NCI-H446 (cell line): ENCODE measurements around the gene ERG.

Source experiments
- DNase-seq, 2 experiments: peaks; one replicate each; lab custom pipeline; 2025; lab: John Stamatoyannopoulos, UW

Gene ERG

DNA sequence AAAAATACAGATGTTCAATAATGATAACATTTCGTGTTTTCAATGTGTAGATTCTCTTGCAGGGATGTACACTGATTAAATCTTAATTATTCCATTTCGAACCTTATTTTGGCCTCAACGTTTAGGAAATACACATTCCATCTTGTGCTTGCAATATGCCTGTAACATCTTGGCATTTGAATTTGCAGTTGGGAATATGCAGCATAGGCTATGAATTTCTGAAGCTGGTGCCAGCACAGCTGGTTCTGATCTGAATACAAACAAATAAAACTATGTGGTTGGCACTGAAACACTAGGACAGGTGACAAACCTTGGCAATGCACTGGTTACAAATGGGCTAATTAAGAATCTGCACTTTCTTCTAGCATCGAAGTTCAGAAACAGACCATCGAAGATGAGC, 108.4 kb downstream of the ERG start:
- no peak for DNase-seq

DNA sequence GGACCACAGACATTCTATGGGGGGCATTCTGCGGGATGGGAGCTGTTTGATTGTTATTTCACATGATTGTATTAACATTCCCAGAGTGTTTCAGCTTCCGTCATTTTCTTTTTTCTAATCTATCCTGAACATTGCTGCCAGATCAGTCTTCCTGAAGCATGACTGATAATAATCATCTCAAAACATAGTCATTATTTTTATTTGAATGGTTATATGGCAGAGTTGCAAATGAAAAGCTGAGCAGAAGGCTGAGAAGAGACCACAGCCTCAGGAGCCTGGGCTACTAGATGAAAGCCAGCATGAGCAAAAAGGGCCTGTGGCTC, 109.0 kb downstream of the ERG start:
- DNase-seq = no peak

DNA sequence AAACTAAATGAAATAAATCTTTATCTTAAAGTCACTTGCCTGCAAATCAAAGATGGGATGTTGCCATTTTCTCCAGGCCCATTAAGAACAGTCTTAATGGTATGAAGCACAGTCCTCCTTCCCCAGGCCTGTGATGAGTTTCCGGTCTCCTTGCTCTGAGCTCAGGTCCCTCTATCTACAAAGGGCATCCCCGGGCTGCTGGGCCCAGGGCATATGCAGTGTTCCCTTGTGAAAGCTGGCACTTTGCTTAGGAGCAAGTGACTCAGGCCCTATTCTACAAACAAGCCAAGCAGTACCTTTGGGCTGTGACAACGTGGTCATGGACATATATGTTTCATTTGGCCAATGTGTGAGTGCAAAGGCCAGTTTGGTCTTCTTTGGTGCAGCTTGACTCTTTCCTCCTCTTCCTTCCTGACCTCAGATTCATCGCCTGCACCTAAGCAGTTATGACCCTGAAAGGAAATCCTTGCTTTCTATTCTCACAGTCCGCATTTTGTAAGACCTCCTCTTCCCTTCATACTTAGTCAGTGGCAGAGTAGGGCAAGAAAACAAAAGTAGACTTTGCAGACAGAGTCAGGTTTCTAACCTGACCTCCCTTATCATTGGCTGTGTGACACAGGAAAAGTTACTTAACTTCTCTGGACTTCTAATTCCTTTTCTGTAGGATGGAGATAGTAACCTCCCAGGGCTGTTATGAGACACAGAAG, 109.5 kb downstream of the ERG start:
- DNase-seq = no peak

DNA sequence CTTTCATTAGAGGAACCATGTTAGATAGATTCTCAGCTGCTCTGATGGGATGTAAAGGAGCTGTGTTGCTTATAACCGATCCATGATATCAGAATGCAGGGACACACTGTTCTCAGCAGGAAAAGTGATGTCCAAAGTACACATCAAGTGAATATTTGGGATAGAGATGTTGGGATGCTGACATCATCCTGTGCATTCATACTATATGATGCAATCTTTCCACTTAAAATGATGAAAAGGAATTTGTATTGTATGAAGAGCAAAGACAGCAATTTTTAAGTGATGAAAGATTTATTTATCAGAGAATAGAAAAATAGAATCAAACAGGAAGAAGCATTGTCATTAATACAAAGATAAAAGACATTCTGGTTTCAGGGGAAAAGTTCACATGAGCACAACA, 110.1 kb downstream of the ERG start:
- DNase-seq = no peak

DNA sequence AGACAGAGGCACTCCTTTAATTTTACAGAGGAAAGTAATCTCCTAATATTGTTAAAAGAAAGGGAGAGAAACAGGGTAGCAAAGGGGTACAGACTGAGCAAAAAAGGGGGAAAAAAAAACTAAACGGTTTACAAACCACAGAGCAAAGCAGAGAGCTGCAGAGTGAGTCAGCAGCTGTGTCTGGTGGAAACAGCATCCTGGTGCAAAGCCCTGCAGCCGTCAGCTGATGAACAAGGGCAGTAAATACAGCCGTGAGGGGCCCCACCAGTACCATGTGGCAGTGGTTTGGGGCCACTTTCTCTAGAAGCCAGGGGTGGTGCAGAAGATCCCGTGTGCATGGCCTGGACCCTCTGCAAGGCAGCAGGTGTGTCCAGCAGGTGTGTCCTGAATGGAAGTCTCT, 111.3 kb downstream of the ERG start:
- DNase-seq = no peak

DNA sequence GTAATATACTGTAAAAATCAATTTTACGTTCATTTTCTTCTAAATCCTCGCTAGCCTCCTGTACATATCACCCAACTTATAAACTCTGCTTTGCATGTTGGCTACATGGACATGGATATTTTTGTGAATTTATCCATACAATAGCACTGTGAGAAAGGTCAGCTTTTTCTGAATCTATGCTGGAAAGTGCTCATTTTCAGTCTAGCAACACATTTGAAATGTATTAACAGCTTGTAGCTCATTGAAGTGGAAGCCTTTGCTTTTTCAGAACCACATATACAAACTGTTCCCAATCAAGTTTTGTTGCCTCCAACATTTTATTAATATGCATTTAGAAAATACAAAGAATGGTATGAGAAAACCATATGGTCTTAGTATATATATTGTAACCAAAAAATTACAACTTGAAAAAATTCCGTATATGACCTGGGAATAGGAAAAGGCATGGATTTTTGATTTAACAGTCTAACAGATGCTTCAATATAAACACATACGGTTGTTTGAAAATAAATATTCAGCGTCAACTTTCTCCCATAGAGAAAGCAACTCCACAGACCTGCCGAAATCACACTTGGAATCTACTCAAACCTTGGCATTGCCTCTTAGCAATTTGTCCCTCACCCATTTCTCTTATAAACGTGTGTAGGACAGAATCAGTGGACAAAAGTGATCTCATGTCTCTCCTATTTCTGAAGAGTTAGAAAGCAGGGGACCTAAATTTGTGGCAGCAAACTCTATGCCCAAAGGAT, 112.7 kb downstream of the ERG start:
- DNase-seq = no peak

DNA sequence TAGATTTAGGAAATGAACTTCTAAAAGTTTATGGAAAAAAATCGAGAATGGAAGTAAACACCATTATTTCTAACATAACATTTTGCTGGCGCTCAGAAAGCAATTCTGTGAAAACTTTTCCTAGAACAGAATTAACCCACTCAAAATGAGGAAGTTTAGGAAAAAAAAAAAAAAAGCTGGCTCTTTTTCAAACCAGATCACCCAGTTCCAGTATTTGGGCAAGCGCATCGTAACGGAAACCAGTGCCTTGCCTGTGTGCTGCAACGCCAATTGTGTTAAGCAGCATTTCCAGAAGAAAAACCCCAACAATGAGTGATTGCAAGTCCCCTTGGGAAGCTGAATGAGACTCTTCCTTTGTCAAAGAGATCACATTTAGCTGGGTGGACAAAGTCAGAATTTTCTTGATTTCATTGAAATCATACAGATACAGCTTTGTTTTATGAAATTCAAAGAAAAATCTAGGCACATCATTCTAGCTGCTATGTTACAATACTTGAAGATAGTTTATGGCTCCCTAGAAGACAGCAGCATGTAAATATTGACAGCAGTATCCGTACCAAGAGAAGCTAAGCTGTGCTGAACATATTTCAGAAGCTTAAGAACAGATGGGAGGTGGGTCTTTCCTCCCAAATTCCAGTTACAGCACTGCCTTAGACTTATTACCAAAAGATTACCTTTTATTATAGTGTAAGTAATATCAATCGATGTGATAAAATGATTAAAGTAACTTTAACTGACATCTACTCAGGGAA, 113.4 kb downstream of the ERG start:
- no peak for DNase-seq

DNA sequence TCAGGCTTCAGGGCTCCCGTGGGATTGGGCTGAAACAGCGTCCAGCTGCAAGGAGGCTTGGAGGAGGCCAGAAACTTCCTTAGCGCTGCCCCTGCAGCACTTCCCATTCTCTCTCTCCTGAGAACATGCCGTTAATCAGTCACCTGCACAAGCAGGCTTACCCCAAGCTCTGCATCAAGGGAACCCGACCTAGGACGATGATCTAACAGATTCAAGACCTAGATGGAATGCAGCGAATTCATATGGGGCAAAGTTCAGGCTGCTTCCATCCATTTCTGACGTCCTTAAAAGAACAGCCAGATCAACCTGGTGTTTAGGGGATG, 114.1 kb downstream of the ERG start:
- DNase-seq = no peak

DNA sequence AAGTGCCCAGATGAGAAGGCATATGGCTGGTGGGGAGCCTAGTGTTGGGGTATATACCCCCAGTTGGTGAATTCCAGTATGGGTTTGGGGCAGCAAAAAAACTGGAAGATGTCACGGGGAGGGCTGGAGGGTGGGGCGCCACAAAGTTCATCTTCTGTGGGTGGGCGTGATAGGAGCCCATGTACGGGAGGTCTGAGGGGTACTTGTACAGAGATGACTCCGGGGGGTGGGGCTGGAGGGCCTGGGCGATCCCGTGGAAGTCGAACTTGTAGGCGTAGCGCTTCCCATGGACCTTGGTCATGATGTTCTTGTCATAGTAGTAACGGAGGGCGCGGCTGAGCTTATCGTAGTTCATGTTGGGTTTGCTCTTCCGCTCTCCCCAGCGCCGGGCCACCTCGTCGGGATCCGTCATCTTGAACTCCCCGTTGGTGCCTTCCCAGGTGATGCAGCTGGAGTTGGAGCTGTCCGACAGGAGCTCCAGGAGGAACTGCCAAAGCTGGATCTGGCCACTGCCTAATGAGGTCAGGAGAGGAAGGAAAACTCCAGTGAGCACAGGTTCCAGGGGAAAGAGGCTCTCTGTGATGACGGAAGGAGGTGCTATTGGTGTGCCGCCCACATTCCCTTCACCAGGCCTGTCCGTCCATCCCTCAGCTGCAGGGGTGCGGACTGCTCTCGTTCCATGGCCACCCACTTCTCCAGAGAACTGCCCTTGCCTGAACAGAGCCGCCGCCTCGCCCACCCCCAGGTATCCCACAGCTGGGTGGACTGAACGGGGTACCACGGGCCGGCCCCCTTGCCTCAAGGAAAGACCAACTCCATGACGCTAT, 114.7 kb downstream of the ERG start:
- no peak for DNase-seq

DNA sequence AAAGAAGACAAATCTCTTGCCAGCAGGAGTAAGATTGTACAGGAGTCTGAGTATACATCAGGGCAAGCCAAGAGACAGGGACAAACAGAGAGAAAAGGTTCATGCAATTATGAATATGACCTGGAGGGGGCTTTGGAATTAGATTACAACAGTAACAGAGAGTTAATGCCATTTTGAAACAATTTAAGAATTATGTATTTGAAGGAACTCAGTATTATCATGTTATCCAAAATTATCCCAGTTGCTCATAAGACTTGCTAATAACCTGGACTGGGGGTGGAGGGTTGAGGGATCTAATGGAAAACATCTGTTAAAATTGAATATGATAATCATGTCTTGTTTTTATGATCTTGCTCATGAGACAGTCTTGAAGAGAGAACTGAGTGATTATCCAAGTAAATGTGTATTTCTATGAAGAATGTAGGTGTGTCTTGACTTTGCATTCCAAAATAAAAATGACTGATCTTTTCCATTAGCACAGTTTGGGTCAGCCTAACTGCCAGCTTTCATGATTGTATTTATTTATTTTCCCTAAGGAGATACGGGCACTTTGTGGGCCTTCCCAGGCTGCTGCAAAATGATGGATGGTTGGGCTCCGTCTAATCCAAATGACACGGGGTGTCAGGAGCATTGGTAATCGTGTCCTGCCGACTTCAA, 117.7 kb downstream of the ERG start:
- DNase-seq = no peak

DNA sequence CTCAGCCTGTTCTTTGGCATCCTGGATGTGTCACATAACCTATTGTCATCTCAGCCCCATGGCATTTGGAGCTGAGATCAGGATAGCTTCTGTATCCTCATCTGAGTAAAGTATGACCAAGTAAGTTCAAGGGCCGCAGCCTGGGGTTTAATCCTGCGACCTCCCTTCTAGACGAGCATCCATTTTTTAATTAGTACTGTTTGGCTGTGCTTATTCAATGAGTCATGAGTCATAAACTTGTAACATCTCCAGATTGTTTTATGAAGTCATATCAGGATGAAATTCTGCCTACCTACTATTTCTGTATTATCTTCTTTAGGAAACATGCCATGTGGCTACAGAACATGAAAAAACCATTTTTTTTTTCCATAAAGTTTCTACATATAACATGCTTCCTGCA, 119.1 kb downstream of the ERG start:
- no peak for DNase-seq

DNA sequence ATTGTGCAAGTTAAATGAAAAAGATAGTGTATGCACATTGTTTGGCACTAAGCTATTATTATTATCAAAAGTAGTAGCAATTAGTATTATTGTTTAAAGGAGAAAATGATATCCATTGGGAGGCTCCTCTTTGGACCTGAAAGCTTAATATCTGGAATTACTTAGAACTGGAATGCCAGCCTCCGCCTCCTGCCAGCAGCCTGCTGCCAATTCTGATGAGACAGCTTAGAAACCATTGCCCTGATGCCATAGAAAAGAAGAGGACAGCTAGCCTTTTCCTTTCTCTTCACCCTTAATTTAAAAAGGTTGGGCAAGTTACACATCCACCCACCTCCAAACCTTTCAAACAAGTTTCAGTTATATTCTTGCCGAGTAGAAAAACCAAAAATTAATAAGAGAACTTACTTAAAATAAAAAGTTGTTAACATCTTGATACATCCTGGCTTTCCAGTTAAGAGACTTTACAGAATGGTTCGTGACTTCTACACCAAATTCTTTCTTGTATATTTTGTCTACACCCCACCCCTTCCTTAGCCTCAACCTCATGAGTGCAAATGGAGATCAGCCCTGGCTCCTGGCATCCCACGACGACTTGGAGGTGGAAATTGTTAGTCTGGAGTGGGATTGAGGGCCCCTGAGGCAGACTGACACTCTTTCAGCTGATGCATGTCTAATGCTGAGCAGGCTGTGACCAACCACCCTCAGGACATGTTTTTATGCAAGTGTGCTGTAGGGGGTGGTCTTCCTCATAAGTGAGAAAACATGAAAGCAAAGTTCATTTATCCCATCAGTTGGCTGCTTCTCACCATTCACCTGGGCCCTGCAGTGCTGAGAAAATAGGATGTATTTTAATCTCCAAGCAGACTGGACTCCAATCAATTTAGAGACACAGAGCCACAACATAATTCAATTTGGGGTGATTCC, 120.8 kb downstream of the ERG start:
- DNase-seq = no peak

DNA sequence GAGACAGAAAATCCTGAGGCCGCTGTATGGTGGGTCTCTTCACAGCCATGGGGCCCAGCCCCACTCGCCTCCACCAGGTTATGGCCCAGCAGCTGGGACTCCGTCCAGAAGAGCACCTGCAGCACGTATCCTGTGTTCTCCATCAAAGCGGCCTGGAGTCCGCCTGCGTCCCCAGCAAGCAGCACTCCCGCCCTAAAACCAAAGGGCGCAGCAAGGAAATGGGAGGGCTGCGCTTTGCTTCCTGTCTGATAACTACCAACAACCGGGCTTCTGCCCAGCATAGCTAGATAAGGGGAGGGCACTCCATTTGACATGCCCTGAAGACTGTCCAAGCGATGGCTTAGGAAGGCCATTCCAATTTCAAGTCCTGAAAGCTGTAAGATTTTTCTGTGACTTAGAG, 121.6 kb downstream of the ERG start:
- DNase-seq = no peak

DNA sequence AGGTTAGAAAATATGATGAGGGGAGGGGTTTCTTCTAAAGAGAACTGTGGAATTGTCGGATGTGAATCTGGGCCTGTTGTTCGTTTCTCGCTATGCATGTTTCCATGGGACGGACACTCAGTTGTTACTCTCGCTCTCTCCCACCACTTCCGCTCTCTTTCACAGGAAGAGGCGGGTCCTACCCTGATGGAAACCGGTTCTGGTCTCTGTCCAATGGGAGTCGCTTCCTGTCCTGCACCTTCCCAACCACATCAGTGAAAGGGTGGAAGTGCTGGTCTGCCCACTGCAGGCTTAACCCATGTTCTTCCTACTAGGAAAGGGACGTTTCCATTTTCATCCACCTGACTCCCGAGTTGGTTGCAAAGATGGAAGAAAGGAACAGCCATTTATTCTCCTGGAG, 122.0 kb downstream of the ERG start:
- DNase-seq = no peak

DNA sequence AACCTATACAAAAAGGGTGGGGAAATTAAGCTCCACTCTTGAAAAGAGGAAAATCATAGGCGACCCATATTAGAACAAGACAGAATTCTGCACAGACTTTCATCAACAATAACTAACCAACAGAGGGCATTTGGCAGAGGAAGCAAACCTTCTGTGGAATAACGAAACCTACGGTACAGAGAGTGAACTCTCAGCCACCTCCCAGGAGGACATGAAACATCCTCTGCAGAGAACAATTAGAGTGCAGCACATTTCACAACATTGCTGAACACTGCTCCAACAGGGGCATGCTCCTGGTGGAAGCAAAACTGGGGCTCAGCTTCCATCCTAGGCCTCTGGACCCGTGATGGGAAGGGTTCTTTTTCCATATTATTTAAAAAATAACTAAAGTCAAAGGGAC, 130.6 kb downstream of the ERG start:
- DNase-seq = no peak

DNA sequence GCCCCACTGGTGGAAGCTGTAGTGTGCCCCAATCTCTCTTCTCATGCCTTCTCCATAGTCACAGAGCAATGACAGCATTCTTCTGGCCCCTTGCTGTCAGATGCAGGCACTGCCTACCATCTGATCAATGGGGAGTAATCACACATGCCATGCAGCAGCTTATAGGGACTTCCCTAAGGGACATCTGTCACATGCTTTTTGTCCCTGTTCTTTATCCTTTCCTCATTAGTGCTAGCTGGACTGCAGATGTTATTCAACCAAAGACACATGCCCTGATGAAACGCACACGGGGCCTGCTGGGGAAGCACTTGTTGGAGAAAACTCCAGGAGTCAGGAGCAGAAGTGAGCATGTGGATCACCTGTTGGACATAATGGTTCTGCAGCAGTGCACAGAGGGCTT, 132.8 kb downstream of the ERG start:
- DNase-seq = no peak

DNA sequence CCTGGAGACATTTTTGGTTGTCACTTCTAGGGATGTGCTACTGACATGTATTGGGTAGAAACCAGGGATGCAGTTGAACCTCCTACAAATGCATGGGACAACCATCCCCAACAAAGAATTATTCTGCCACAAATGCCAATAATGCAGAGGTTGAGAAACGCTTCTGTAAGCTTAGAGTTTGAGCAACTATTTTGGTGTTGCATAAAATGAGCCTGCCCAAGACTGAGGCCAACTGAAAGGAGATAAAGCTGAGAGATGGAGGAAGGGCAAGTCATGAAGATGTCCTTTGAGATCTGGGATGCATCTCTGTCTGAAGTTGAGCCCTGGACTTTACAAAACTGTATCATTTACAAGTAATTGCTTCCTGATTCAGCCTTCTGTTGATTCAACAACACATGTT, 134.6 kb downstream of the ERG start:
- no peak for DNase-seq

DNA sequence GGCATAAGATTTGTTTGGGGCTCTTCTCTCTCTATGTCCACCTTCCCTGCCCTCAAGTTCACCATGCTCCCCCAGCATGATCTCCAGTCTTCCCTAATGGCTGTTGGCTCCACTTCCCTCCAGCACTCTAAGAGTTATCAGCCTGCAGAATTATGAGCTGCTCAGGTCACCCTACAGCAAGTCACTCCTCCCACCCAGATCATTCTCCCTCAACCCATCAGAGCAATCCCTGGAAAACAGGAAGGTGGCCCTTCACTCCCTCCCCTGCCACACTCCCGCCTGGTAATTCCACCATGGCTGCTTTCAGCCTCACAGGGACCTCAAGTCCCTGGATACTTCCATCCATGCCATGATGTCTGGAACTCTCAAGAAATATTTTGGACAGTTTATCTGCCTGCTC, 137.0 kb downstream of the ERG start:
- no peak for DNase-seq

DNA sequence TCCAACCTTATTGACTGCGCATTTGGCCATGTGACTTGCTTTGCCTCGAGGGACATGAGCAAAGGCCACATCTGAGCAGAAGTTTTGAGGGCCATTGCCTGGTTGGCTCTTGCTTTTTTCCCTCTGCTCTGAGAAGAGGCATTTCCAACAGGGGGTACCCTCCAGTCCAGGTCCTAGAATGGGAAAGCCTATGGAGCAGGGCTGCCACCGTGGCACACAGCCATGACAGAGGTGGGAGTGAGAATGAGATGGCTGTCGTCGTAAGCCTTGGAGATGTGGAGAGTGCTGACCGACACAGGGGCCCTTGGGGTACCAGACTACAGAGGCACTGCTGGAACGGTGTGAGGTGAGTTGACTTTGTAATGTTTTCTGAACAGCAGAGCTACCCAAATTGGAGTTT, 138.4 kb downstream of the ERG start:
- DNase-seq = no peak

DNA sequence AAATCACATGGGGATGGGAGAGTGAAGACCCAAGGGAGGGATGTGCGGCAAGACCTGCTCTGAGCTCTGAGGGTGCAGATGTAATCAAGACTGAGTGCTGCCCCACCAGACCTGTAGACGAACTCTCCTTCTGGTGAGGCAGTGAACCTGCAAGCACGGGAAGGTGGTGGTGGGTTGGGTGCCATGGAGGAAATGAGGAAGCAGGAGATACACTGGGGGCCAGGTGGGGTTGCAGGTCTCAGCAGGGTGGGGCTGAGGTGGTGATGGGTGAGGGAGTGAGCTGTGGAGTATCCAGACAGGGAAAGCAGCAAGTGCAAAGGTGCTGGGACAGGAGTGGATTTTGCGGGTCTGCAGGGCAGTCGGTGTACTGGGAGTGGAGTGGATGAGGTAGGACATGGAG, 139.2 kb downstream of the ERG start:
- no peak for DNase-seq

DNA sequence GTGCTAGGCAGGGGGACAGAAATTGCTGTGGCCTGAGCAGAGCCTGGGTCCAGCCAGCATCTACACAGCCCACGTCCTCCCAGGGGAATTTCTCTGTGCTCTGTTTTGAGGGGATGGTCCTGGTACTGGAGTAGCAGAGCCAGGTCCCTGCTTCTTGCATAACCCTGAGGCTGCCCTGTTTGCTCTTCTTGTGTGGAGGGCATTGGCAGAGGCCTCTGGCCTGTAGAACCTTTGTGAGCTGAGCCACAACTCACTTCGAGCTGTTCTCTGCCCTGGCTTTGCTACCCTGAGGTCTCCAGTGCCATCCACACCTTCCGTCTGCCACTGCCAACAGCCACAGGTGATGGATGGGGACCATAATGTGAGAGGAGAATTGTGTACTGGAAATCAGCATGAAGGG, 139.6 kb downstream of the ERG start:
- no peak for DNase-seq
